Stimulated activated CD8-positive, alpha-beta memory T cell treated with anti-CD3 and anti-CD28 coated beads, Interleukin-12 subunit alpha, Interleukin-12 subunit beta, amount 100 ng/mL, for 24 hours (primary cell): ENCODE results near the gene BEGAIN.

Source experiments
- DNase-seq: peaks from one replicate; pipeline ENCODE4 v3.0.0-alpha.2; 2020; ENCODE audit errors: extremely low read depth

BEGAIN gene

GRCh38 chr14:100615736-100616695, 28.8 kb upstream of the BEGAIN start:
- DNase-seq: no peak

- DNase-seq: no peak
Measured at GRCh38 chr14:100614803-100615202, 27.6 kb upstream of the BEGAIN start.

GRCh38 chr14:100612986-100613385, 25.8 kb upstream of the BEGAIN start:
- DNase-seq: no peak

- no peak for DNase-seq
Measured at GRCh38 chr14:100611811-100612480, 24.7 kb upstream of the BEGAIN start.

- no peak for DNase-seq
Measured at GRCh38 chr14:100610511-100611217, 23.4 kb upstream of the BEGAIN start.

GRCh38 chr14:100609941-100610391, 22.7 kb upstream of the BEGAIN start:
- DNase-seq: no peak

- DNase-seq: no peak
Measured at GRCh38 chr14:100609331-100609870, 22.2 kb upstream of the BEGAIN start.

GRCh38 chr14:100608586-100609330, 21.5 kb upstream of the BEGAIN start:
- no peak for DNase-seq

GRCh38 chr14:100608064-100608463, 20.8 kb upstream of the BEGAIN start:
- no peak for DNase-seq

- no peak for DNase-seq
Measured at GRCh38 chr14:100607611-100607956, 20.4 kb upstream of the BEGAIN start.

GRCh38 chr14:100606687-100607610, 19.7 kb upstream of the BEGAIN start:
- no peak for DNase-seq

- no peak for DNase-seq
Measured at GRCh38 chr14:100605706-100606686, 18.8 kb upstream of the BEGAIN start.

GRCh38 chr14:100605230-100605629, 18.0 kb upstream of the BEGAIN start:
- no peak for DNase-seq

GRCh38 chr14:100604709-100605108, 17.5 kb upstream of the BEGAIN start:
- no peak for DNase-seq

- no peak for DNase-seq
Measured at GRCh38 chr14:100604121-100604501, 16.9 kb upstream of the BEGAIN start.

- no peak for DNase-seq
Measured at GRCh38 chr14:100603341-100604120, 16.3 kb upstream of the BEGAIN start.

GRCh38 chr14:100602621-100603230, 15.5 kb upstream of the BEGAIN start:
- DNase-seq: no peak

- no peak for DNase-seq
Measured at GRCh38 chr14:100601914-100602313, 14.7 kb upstream of the BEGAIN start.
